SK-N-SH (cell line): ENCODE data around the gene SMCO4. TPM values are rescaled to one million over a fixed set of nuclear protein-coding genes. Genes with fewer than 3 reads are reported as not detected.

Experiments used
- CTCF ChIA-PET: fragments of 300-600, 350-600 bp; formaldehyde crosslinking; extraction: SDS; loops from one replicate; lab custom pipeline; 2021; lab: Yijun Ruan, JAX
- POLR2A ChIA-PET: fragments of 350-600 bp; sonication (Branson Sonifier 250); formaldehyde crosslinking; extraction: SDS; loops from one replicate; lab custom pipeline; 2020; ENCODE audit warnings: antibody characterized with exemption, inconsistent platforms; lab: Yijun Ruan, JAX
- DNase-seq: peaks from one replicate; pipeline ENCODE4 v3.0.0; 2012
- H2AFZ ChIP-seq: fragments of 200-600 bp; sonication (generic); 2 replicates; pipeline ENCODE4 v1.8.1; 2016; ENCODE audit warnings: antibody characterized with exemption, mild to moderate bottlenecking, low read depth
- H3F3A ChIP-seq: fragments of 200-600 bp; sonication (generic); replicated peaks from 2 replicates; pipeline ENCODE3; 2016; ENCODE audit warnings: antibody characterized with exemption, mild to moderate bottlenecking; ENCODE audit not compliant: insufficient read depth
- H3K27ac ChIP-seq, 2 experiments: fragments of 200-500 bp in 1 of 2; fragments of 200-600 bp in 1 of 2; sonication (Bioruptor generic) in 1 of 2; sonication (generic), shearing (Covaris generic) in 1 of 2; 2 replicates each; pipeline versions ENCODE4 v1.5.1 to v1.6.1; 2014 to 2016; ENCODE audit warnings: low read depth in 2 of 2, inconsistent platforms in 1 of 2, low read length in 1 of 2, mild to moderate bottlenecking in 1 of 2, mixed read lengths in 1 of 2
- H3K27me3 ChIP-seq: fragments of 200-600 bp; sonication (generic), shearing (Covaris generic); 2 replicates; pipeline ENCODE4 v1.6.1; 2016; ENCODE audit warnings: mixed run types; ENCODE audit not compliant: insufficient read depth
- H3K36me3 ChIP-seq, 2 experiments: fragments of 200-500 bp in 1 of 2; fragments of 200-600 bp in 1 of 2; sonication (Bioruptor generic) in 1 of 2; sonication (generic) in 1 of 2; replicated peaks in 1 of 2; 2 replicates each; pipeline versions ENCODE3 to v1.5.1; 2014 to 2016; ENCODE audit warnings: low read length in 1 of 2, mild to moderate bottlenecking in 1 of 2; ENCODE audit not compliant: insufficient read depth in 2 of 2, control insufficient read depth in 1 of 2
- H3K4me1 ChIP-seq, 2 experiments: fragments of 200-500 bp in 1 of 2; fragments of 200-600 bp in 1 of 2; sonication (Bioruptor generic) in 1 of 2; sonication (generic), shearing (Covaris generic) in 1 of 2; 2 replicates each; pipeline versions ENCODE4 v1.5.1 to v1.6.1; 2014 to 2016; ENCODE audit warnings: low read depth in 1 of 2, low read length in 1 of 2, mixed run types in 1 of 2; ENCODE audit not compliant: insufficient read depth in 2 of 2, control insufficient read depth in 1 of 2
- H3K4me2 ChIP-seq: fragments of 200-600 bp; sonication (generic), shearing (Covaris generic); 2 replicates; pipeline ENCODE4 v1.6.1; 2017; ENCODE audit warnings: mixed run types
- H3K4me3 ChIP-seq, 2 experiments: fragments of 200-500 bp in 1 of 2; fragments of 200-600 bp in 1 of 2; sonication (Bioruptor generic) in 1 of 2; sonication (generic), shearing (Covaris generic) in 1 of 2; 2 replicates each; pipeline versions ENCODE4 v1.5.1 to v1.8.1; 2014 to 2016; ENCODE audit warnings: low read depth in 2 of 2, inconsistent platforms in 1 of 2, low read length in 1 of 2, mild to moderate bottlenecking in 1 of 2, mixed read lengths in 1 of 2, moderate library complexity in 1 of 2
- H3K79me2 ChIP-seq: fragments of 200-600 bp; sonication (generic); 2 replicates; pipeline ENCODE4 v1.8.1; 2017; ENCODE audit warnings: mild to moderate bottlenecking; ENCODE audit not compliant: insufficient read depth
- H3K9ac ChIP-seq: fragments of 200-600 bp; sonication (generic); 2 replicates; pipeline ENCODE4 v1.6.1; 2017; ENCODE audit warnings: mixed run types
- H3K9me2 ChIP-seq: fragments of 200-600 bp; sonication (generic); 2 replicates; pipeline ENCODE4 v1.6.1; 2017; ENCODE audit warnings: mixed run types
- H3K9me3 ChIP-seq: fragments of 200-600 bp; sonication (generic); 2 replicates; pipeline ENCODE4 v1.6.1; 2017; ENCODE audit warnings: mixed run types, mild to moderate bottlenecking, moderate library complexity
- H4K20me1 ChIP-seq: fragments of 200-600 bp; sonication (generic); 2 replicates; pipeline ENCODE4 v1.6.1; 2017; ENCODE audit warnings: mild to moderate bottlenecking, mixed run types; ENCODE audit not compliant: insufficient read depth
- EP300 ChIP-seq, 2 experiments: IDR thresholded peaks; 2 replicates each; pipeline versions ENCODE4 v1.4.0 to v1.6.1; 2012; ENCODE audit warnings: borderline replicate concordance in 1 of 2, low read depth in 1 of 2, low read length in 1 of 2
- EZH2phosphoT487 ChIP-seq: fragments of 200-600 bp; sonication (generic); IDR thresholded peaks from 2 replicates; pipeline ENCODE4 v1.6.1; 2017; ENCODE audit warnings: low read depth, mixed run types, mild to moderate bottlenecking, antibody characterized with exemption, moderate library complexity, borderline replicate concordance
- FOSL2 ChIP-seq: IDR thresholded peaks from 2 replicates; pipeline ENCODE4 v1.4.0; 2012; ENCODE audit warnings: low read depth, mild to moderate bottlenecking, moderate library complexity, borderline replicate concordance
- FOXJ3 ChIP-seq: sonication (generic); formaldehyde crosslinking; IDR thresholded peaks from 2 replicates; pipeline ENCODE4 v1.5.1; 2020; ENCODE audit warnings: mild to moderate bottlenecking, missing genetic modification reagents
- FOXM1 ChIP-seq: IDR thresholded peaks from 2 replicates; pipeline ENCODE4 v1.4.0; 2012; ENCODE audit warnings: low read depth, mild to moderate bottlenecking
- GABPA ChIP-seq: IDR thresholded peaks from 2 replicates; pipeline ENCODE4 v1.4.0; 2012; ENCODE audit warnings: low read depth, mild to moderate bottlenecking
- MXI1 ChIP-seq: IDR thresholded peaks from 2 replicates; pipeline ENCODE4 v1.6.1; 2012; ENCODE audit warnings: mild to moderate bottlenecking, low read depth, low read length, improper control_type of control experiment
- NRF1 ChIP-seq: IDR thresholded peaks from 2 replicates; pipeline ENCODE4 v1.6.1; 2012; ENCODE audit warnings: low read depth, mild to moderate bottlenecking, low read length
- POLR2AphosphoS5 ChIP-seq: IDR thresholded peaks from 2 replicates; pipeline ENCODE4 v1.6.1; 2012; ENCODE audit warnings: low read depth, low read length
- SIN3A ChIP-seq: IDR thresholded peaks from 2 replicates; pipeline ENCODE4 v1.6.1; 2012; ENCODE audit warnings: low read depth, mild to moderate bottlenecking, low read length, moderate library complexity, borderline replicate concordance
- SMC3 ChIP-seq: IDR thresholded peaks from 2 replicates; pipeline ENCODE4 v1.6.1; 2012; ENCODE audit warnings: low read depth, low read length, improper control_type of control experiment
- TAF1 ChIP-seq: IDR thresholded peaks from 2 replicates; pipeline ENCODE4 v1.6.1; 2012; ENCODE audit warnings: low read depth, mild to moderate bottlenecking, low read length, moderate library complexity, borderline replicate concordance
- TCF12 ChIP-seq: IDR thresholded peaks from 2 replicates; pipeline ENCODE4 v1.4.0; 2012
- TEAD4 ChIP-seq: IDR thresholded peaks from 2 replicates; pipeline ENCODE4 v1.4.0; 2012; ENCODE audit warnings: mild to moderate bottlenecking, borderline replicate concordance; ENCODE audit not compliant: insufficient read depth
- USF1 ChIP-seq: IDR thresholded peaks from 2 replicates; pipeline ENCODE4 v1.4.0; 2012; ENCODE audit warnings: low read depth, borderline replicate concordance
- YY1 ChIP-seq: IDR thresholded peaks from 2 replicates; pipeline ENCODE4 v1.4.0; 2012; ENCODE audit warnings: low read depth, mild to moderate bottlenecking
- WGBS: methylation state at CpG from one replicate; pipeline ENCODE4 v1.1.6; 2017; ENCODE audit warnings: low lambda C conversion rate; 5-methylcytosine and 5-hydroxymethylcytosine counted together
- polyA plus RNA-seq, 3 experiments: library from polyadenylated mRNA; depleted of rRNA; stranded (reverse); fragments of >200 nt; gene quantifications; 2 replicates each; pipeline ENCODE4 v1.2.3, GENCODE V29; 2012
- TF ChIP-seq, protein P1 (sequence below): IDR thresholded peaks from 2 replicates; pipeline ENCODE4 v1.6.1; 2012; ENCODE audit warnings: mild to moderate bottlenecking, low read depth, low read length, moderate library complexity
- TF ChIP-seq, protein P2 (sequence below): fragments of 150-350 bp; IDR thresholded peaks from 2 replicates; pipeline ENCODE4 v1.6.1; 2016; ENCODE audit warnings: mild to moderate bottlenecking, low read depth, low read length

SMCO4 gene
- polyA plus RNA-seq, 1 of the 3 experiments (the other 2 are of a cell fraction), result 9.0 TPM

DNA sequence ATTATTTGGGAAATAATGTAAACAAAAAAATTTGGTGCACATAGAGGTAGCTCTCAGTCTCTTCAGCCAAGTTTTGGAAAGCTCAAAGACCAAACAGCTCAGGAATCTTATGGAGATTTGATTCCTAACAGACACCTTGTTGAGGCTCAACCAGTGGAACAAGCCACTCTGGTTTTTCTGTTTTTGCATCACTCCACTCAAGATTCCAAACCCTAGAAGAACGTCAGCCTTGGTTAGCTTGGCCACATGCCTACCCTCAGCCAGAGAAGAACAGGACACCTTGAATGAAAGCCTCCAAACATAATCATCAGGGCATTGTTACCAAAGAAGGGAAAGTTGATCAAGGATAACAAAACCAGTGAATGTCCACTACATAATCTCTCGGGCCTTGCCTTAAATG is 3.8 kb upstream of the SMCO4 start:
- no peak overlapping the region for H2AFZ ChIP-seq
- no peaks in the 10 kb centered on the region for H3K36me3 ChIP-seq
- H3K9ac ChIP-seq, result no peak overlapping the region
- 51% methylated on average over 2 of the region's 2 CpGs for WGBS
- no peaks in the 10 kb centered on the region for H3K79me2 ChIP-seq
- no peaks in the 10 kb centered on the region for H3F3A ChIP-seq
- no peaks in the 10 kb centered on the region for H3K9me2 ChIP-seq
- H3K27ac ChIP-seq, result no peak overlapping the region
- H4K20me1 ChIP-seq, result no peaks in the 10 kb centered on the region
- POLR2A ChIA-PET, result no interaction called here
- CTCF ChIA-PET, result interaction anchor here (17.1 kb wide), 1 partner anchor 310 kb away, joined by 202 read pairs; no protein-coding TSS in a partner anchor
- no peak overlapping the region for H3K4me3 ChIP-seq
- no peak for TF ChIP-seq TCF12
- TF ChIP-seq EP300 (IDR thresholded peaks at IDR 0.05; ENCODE audit: borderline replicate concordance in 1 of 2, low read depth in 1 of 2, low read length in 1 of 2), result no peak
- no peak overlapping the region for H3K4me2 ChIP-seq
- no peak for DNase-seq
- H3K4me1 ChIP-seq, result peaks cover 4 to 5% of the 10 kb centered on the region in 2 experiments; a peak in 1 of 4 replicates
- H3K27me3 ChIP-seq, result peaks cover 7% of the 10 kb centered on the region; the same call in 1 of the 2 replicates
- no peaks in the 10 kb centered on the region for H3K9me3 ChIP-seq

DNA sequence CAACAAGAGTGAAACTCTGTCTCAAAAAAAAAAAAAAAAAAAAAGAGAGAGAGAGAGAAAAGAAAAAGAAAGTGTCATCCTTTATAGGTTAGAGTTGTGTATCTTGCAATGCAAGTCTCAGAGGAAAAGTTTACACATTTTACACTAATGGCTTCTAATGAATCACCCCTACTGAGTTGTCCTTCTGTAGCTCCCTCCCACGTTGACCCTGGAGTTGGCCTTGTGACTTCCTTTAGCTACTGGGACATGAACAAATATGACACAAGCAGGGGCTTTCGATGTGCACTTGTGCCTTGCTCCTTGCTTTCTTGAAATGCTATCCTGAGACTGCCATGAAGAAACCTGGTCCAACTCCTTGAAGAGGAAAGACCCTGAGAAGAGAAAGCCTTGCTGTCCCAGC is 2.4 kb upstream of the SMCO4 start:
- Histone ChIP-seq H3K4me1 (peaks cover 4 to 5% of the 10 kb centered on the region in 2 experiments; a peak in 1 of 4 replicates), H3K9me3 (no peaks in the 10 kb centered on the region), H3K36me3 (no peaks in the 10 kb centered on the region), H3K27me3 (peaks cover 7% of the 10 kb centered on the region; the same call in 1 of the 2 replicates), H4K20me1 (no peaks in the 10 kb centered on the region), H3K27ac (no peak overlapping the region), H3K4me3 (no peak overlapping the region), H3K9ac (no peak overlapping the region), H2AFZ (no peak overlapping the region), H3K79me2 (no peaks in the 10 kb centered on the region), H3F3A (no peaks in the 10 kb centered on the region), H3K9me2 (no peaks in the 10 kb centered on the region), H3K4me2 (no peak overlapping the region)
- TF ChIP-seq GABPA (no peak), SMC3 (no peak), TCF12 (no peak), FOSL2 (no peak), MXI1 (no peak), TEAD4 (no peak), USF1 (no peak), FOXJ3 (CRISPR knock-in tag) (no peak), EZH2phosphoT487 (no peak), SIN3A (no peak), TAF1 (no peak), FOXM1 (no peak), NRF1 (no peak), POLR2AphosphoS5 (no peak), YY1 (no peak)
- TF ChIP-seq, protein P1, sequence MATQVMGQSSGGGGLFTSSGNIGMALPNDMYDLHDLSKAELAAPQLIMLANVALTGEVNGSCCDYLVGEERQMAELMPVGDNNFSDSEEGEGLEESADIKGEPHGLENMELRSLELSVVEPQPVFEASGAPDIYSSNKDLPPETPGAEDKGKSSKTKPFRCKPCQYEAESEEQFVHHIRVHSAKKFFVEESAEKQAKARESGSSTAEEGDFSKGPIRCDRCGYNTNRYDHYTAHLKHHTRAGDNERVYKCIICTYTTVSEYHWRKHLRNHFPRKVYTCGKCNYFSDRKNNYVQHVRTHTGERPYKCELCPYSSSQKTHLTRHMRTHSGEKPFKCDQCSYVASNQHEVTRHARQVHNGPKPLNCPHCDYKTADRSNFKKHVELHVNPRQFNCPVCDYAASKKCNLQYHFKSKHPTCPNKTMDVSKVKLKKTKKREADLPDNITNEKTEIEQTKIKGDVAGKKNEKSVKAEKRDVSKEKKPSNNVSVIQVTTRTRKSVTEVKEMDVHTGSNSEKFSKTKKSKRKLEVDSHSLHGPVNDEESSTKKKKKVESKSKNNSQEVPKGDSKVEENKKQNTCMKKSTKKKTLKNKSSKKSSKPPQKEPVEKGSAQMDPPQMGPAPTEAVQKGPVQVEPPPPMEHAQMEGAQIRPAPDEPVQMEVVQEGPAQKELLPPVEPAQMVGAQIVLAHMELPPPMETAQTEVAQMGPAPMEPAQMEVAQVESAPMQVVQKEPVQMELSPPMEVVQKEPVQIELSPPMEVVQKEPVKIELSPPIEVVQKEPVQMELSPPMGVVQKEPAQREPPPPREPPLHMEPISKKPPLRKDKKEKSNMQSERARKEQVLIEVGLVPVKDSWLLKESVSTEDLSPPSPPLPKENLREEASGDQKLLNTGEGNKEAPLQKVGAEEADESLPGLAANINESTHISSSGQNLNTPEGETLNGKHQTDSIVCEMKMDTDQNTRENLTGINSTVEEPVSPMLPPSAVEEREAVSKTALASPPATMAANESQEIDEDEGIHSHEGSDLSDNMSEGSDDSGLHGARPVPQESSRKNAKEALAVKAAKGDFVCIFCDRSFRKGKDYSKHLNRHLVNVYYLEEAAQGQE, result no peak
- TF ChIP-seq, protein P2, sequence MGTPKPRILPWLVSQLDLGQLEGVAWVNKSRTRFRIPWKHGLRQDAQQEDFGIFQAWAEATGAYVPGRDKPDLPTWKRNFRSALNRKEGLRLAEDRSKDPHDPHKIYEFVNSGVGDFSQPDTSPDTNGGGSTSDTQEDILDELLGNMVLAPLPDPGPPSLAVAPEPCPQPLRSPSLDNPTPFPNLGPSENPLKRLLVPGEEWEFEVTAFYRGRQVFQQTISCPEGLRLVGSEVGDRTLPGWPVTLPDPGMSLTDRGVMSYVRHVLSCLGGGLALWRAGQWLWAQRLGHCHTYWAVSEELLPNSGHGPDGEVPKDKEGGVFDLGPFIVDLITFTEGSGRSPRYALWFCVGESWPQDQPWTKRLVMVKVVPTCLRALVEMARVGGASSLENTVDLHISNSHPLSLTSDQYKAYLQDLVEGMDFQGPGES, result no peak
- DNase-seq, result no peak
- ChIA-PET POLR2A (no interaction called here), CTCF (interaction anchor here (0.8 to 17.1 kb wide), 7 partner anchors 9 to 604 kb away, joined by 3 to 202 read pairs (median 3); no protein-coding TSS in a partner anchor)
- WGBS, result 49% methylated on average over 2 of the region's 2 CpGs
